Measurements from ENCODE around the gene ZBTB17.

ZBTB17 gene

DNA sequence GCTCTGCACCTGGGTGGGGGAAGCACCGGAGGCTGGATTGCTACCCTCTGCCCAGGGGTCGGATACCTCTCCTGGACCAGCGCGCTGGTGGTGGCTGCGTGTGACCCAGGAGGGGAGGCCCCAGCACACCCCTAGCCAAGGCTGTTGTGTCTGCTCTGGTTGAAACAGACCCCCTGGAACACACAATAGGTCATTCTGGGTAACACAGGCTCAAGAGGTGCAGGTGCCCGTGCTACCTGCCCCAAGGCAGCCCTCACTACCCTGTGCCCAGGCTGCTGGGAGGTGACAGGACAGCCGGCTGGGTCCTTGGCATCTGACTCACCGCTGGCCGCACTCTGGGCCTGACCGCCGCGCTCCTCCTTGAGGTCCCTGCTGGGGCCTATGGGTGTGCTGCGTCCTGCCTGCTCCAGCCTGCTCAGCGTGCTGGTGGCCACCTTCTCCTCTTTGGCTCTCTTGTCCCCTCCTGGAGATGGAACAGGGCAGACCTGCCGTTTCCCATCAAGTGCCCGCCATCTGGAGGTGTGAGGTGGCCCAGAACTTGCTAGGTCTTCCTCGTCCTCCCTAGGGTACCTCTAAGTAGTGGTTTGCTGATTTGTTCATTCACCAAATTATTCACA, 30.0 kb downstream of the ZBTB17 start:
- no peak for DNase-seq

DNA sequence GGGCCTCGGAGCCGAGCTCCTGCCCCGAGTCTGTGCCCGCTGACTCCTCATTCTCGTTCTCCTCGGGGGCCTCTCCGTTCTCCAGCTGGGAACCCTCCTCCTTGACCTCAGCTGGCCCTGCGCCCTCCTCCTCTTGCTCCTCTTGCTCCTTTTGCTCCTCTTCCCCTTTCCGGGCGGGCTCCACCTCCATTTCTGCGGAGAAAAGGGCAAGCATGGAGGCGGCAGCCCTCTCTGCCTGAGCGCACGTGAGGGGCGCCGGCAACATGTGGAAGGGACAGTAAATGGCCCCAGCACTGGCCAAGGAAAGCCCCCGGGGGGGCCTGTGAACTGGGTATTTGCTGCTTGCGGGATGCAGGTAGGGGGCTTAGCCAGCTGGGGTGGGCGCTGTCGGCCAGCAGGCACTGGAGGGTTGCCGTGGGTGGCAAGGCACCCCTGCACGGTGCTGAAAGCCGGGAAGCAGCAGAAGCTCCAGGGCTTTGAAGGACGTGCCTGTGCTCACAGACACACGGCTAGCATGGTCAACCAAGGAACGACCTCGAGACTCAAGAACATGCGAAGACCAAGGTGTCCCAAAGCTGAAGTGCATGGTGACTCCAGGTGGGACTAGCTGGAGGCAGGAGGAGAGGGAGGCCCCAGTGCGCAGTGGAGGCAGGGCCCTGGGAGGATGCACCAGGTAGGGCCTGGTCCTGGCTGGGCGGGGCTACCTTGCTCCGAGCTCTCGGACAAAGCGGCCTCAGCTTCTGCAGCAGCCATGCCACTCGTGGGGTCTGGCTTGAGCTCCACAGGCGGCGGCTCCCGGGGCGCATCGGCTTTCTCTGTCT, 30.7 kb downstream of the ZBTB17 start:
- DNase-seq = no peak

DNA sequence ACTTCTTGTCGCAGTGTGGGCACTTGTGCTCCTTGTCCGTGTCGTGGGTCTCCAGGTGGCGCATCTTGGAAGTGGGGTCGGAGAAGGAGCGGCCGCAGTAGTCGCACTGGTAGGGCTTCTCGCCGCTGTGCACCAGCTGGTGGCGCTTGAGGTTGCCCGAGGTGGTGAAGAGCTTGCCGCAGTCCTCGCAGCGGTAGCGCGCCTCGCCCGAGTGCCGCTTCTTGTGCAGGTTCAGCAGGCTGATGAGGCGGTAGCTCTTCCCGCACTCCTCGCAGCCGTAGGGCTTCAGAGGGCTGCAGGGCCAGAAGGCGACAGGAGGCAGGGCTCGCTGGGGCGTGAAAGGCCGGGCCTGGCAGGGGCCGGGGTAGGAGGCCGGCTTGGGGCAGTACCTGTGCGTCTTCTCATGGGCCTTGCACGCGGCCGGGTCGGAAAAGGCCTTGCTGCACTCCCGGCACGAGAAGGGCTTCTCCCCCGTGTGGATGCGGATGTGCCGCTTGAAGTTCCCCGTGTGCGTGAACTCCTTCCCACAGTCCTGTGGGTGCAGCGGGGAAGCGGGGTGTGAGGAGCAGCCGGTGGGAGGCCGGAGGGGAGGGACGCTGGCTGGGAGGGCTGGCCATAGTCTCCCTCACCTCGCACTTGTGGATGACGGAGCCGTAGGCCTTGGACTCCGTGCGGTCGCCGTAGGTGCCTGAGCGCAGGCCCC, 31.4 kb downstream of the ZBTB17 start:
- DNase-seq = no peak

DNA sequence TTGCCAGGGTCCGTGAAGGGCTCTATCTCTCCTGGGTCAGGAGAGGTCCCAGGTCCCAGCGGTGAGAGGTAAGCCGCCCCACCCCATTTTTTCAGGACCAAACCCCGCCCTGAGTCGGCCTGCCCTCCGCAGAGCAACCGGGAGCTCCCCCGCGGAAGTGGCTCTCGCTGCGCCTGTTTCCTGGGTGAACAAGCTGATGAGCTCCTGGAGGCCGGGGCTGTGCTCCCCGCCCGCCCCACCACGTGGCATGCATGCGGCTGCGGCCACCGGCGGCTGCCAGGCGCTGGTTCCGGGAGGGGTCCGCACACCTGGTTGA, 32.0 kb downstream of the ZBTB17 start:
- no peak for DNase-seq

DNA sequence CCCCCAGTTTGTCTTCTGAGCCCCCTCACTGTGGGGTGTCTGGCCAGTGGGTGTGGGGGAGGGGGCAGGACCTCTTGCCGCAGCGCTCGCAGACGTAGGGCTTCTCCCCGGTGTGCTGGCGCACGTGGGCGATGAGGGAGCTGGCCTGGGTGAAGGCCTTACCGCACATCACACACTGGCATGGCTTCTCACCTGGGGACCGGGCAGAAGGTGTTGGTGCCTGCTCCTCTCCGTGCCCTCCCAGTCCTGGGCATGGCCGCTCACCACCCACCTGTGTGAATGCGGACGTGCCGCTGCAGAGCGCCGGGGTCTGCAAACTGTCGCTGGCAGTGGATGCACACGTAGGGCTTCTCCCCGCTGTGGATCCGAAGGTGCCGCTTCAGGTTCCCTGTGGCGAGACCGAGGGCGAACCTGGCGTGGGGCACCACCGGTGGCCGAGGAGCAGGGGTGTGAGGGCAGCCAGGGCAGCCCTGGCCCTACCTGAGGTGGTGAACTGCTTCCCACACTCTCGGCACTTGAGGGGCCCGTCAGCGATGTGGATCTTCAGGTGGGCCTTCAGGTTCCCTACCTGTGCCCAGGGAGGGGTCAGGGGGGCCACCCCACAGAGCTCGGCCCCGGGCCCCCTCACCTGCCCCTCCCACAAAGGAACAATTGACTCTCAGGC, 32.4 kb downstream of the ZBTB17 start:
- no peak for DNase-seq

DNA sequence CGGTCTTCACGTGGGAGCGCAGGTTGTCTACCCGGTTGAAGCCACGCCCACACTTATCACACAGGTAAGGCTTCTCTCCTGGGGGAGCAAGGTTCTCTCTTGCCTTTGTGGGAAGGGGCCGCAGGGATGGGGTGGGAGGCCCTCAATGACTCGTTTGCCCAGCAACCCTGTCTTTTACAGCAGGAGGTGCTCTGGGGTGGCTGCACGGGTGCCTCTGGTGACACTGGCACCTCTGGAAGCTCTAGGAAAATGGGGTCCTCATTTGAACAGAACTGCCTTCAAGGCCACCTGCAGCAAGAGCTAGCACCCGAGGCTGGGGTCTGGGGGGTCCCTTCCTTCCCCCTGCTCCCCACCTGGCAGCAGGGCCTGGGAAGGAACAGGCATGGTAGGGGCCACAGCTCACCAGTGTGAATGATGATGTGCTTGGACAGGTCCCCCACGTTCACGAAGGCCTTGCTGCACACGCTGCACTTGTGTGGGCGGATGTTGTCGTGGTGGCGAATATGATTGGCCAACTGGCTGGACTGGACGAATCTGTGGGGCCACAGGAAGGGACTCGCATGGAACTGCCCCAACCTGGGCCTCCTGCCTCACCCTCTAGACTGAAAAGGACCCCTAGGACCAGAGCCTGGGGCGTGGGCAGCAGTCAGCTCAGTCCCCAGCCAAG, 33.1 kb downstream of the ZBTB17 start:
- no peak for DNase-seq

DNA sequence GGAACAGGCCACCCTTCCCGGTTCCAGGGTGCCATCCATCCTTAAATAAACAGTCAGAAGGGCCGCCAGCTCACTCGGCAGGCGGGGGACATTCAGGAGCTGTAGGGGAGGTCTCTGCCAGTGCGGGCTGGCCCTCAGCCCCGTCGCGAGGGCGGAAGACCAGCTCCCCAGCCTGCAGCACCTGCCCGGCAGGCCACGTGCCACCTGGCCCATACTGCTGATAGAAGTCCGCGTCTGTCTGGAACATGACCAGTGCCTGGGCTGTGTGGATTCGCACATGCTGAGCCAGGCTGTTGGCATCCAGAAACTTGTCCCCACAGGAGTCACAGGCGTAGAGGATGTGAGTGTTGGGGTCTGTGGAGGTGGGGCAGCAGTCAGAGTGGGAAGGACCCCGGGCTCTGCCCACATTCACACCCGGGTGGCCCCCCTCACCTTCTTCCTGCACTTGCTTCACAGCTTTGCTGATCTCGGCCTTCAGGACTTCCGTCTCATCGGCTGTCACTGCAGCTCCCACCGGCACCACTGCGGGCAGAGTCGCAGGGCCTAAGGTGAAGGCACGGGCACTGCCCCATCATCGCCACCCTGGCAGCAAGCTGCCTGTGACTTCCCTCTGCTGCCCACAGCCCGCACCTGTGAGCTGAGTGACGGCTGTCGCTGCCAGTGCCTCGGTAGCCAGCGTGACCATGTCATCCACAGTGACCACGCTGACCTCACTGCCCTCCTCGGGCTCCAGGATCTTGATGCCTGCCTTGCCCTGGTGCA, 33.8 kb downstream of the ZBTB17 start:
- DNase-seq = no peak

DNA sequence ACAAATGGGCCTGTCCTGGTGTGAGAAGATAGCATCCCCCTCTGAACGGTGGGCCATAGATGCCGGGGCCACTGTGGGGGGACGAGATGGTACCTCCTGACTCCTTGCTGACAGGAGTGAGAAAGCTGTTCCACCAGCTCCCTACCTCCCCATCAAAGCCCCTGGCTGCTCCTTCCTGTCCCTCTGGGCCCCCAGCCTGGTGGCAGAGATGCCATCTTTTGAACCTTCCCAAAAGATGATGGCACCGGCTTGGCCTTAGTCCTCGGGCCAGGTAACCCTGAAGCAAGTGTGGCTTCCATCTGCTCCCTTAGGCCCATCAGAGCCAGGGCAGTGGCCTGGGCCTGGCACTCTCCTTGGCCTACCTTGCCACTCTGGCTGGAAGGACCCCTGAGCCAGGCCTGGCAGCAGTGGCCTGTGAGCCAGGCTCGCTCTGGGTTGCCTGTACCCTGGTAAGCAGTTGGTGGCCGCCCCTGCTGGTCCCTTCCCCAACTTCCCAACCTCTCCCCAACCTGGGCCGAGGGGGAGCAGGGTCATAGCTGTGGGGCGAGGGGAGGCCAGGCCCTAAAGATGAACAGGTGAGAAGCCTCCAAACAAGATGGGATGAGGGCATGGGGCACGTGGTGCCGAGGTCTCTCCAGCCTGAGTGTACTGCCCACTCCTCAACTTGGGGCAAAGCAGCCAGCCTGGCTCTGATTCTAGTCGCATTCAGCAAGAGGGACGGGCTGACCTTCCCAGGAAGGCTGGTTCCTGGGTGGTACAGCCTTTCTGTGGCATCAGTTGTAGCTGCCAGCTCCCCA, 34.7 kb downstream of the ZBTB17 start:
- no peak for DNase-seq

DNA sequence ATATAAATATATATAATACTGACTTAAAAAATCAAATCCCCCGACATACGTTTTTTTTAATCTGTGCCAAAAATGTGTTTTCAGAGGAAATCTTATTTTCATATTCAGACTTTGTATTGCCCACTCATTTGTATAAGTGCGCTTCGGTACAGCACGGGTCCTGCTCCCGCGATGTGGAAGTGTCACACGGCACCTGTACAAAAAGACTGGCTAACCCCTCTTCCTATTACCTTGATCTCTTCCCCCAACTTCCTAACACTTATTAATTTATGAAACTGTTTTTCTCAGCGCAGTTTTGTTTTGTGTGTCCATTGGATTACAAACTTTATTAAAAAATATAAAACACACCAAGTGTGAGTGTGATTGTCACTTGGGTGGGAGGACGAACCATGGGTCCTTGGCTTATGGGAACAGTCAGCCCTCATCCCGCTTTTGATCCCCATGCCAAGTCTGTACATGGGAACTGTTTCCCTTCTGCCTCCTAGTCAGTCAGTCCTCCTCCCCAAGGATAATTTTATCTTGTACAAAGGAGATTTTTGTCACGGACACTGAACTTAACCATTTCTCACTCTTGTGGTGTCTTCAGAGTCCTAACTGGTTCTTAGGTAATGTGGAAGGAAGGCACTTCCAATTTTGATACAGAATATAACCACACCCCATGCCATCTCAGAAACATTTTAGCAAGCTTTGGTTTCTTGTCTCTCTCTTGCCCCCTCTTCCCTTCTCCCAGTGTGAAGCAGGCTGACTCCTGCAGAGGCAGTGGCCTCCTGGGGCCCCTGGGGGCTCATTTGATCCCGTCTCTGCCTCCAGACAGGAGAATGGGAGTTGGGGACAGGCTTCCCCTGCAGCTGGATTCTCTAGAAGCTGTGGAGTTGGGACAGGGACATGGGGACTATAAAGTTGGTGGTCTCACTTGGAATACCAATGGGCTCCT, 35.5 kb downstream of the ZBTB17 start:
- DNase-seq = no peak

DNA sequence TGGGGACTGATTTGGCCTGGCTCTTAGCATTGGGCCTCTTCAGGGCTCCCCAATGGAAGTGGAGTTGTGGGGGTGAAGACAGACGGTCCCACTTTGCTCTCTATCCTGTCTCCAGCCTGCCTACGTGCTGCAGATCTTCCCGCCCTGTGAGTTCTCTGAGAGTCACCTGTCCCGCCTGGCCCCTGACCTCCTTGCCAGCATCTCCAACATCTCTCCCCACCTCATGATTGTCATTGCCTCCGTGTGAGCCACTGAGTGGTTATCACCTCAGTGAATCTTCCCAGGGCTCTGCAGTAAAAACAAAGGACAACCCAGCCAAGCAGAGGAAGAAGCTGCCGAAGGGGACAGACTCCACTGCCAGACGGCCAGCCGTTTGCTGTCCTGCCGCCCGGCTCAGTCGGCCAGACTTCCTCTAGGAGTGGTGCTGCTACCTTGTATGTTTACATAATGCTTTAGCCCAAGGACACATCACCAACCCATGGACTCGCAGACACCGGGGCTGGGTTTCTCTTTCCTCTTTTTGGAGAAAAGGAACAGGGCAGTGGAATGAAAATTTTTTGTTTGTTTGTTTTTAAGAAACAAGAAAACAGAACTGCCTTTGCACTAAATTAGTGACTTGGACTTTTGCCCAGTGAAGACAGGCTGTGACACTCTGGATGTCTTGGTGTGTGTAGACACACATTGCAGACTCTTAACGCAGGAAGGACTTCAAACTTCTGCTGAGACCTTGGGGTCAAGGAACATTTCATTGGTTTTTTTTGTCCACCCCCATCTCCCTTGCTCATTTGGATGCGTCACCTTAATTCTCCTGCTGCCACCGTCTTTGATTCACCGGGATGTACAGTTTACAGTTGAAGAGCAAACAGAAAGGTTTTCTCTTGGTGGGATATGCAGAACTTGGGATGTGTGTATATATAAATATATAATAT, 36.5 kb downstream of the ZBTB17 start:
- DNase-seq = no peak

DNA sequence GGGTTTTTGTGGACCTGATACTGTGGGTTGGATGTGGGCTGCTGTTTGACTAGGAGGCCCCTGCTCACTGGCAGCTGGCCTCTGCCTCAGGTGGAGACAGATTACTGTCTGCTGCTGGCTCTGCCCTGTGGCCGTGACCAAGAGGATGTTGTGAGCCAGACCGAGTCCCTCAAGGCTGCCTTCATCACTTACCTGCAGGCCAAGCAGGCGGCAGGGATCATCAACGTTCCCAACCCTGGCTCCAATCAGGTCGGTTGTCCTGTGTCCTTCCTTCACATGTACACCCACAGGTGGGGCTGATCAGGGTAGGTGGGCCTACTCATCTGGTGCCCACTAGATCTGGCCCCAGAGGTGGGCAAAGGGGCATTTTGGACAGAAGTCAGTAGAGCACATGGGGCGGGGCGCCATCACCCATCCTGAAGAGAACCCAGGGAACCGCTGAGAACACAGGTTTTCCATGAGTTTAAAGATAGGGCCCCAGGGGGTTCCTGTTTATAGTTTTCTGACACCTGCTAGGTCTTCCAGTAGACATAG, 37.2 kb downstream of the ZBTB17 start:
- no peak for DNase-seq

DNA sequence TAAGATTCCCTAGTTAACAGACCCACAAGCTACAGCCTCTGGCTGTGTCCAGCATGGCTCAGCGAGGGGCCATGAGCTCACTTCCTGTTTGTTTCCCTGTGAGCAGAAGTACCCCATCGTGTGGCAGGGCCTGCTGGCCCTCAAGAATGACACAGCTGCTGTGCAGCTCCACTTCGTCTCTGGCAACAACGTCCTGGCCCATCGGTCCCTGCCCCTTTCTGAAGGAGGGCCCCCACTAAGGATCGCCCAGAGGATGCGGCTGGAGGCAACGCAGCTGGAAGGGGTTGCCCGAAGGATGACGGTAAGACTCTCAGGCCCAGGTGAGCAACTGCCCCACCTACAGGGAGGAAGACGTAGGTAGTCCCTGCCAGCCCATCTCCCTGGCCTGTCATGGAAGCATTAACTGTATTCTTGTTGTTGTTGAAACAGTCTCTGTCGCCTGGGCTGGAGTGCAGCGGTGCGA, 38.2 kb downstream of the ZBTB17 start:
- DNase-seq = no peak

DNA sequence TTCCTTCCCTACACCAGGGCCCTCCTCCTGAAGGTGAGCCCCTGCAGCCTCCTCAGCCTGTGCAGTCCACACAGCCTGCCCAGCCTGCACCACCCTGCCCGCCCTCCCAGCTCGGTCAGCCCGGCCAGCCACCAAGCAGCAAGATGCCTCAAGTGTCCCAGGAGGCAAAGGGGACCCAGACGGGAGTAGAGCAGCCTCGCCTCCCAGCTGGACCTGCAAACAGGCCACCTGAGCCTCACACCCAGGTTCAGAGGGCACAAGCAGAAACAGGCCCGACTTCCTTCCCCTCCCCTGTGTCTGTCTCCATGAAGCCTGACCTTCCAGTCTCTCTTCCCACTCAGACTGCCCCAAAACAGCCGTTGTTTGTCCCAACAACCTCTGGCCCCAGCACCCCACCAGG, 38.8 kb downstream of the ZBTB17 start:
- no peak for DNase-seq

DNA sequence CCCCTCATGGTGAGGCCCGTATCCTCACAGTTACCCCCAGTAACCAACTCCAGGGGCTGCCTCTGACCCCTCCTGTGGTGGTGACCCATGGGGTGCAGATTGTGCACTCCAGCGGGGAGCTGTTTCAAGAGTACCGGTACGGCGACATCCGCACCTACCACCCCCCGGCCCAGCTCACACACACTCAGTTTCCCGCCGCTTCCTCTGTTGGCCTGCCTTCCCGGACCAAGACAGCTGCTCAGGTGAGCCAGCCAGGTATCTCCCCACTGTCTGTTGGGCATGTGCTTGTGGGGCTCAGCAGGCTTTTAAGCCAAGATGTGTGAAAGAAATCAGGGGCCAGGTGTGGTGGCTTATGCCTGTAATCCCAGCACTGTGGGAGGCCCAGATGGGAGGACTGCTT, 39.9 kb downstream of the ZBTB17 start:
- no peak for DNase-seq

DNA sequence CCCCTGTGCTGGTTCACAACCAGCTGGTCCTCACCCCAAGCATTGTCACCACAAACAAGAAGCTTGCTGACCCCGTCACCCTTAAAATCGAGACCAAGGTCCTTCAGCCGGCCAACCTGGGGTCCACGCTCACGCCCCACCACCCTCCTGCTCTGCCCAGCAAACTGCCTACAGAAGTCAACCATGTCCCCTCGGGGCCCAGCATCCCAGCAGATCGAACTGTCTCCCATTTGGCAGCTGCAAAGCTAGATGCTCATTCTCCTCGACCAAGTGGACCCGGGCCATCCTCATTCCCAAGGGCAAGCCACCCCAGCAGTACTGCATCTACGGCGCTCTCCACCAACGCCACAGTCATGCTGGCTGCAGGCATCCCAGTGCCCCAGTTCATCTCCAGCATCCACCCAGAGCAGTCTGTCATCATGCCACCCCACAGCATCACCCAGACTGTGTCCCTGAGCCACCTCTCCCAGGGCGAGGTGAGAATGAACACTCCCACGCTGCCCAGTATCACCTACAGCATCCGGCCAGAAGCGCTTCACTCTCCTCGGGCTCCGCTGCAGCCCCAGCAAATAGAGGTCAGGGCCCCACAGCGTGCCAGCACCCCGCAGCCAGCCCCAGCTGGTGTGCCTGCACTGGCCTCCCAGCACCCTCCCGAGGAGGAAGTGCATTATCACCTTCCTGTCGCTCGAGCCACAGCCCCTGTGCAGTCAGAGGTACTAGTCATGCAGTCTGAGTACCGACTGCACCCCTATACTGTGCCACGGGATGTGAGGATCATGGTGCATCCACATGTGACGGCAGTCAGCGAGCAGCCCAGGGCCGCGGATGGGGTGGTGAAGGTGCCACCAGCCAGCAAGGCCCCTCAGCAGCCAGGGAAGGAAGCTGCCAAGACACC, 40.6 kb downstream of the ZBTB17 start:
- DNase-seq = no peak

DNA sequence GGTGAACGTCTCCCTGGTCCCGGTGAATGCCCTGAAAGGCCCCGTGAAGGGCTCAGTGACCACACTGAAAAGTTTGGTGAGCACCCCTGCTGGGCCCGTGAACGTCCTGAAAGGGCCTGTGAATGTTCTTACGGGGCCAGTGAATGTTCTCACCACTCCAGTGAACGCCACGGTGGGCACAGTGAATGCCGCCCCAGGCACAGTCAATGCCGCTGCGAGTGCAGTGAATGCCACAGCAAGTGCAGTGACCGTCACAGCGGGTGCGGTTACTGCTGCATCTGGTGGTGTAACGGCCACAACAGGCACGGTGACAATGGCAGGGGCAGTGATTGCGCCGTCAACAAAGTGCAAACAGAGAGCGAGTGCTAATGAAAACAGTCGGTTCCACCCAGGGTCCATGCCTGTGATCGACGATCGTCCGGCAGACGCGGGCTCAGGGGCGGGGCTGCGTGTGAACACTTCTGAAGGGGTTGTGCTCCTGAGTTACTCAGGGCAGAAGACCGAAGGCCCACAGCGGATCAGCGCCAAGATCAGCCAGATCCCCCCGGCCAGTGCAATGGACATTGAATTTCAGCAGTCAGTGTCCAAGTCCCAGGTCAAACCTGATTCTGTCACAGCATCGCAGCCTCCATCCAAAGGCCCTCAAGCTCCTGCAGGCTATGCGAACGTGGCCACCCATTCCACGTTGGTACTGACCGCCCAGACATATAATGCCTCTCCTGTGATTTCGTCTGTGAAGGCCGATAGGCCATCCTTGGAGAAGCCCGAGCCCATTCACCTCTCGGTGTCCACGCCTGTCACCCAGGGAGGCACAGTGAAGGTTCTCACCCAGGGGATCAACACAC, 41.5 kb downstream of the ZBTB17 start:
- no peak for DNase-seq

DNA sequence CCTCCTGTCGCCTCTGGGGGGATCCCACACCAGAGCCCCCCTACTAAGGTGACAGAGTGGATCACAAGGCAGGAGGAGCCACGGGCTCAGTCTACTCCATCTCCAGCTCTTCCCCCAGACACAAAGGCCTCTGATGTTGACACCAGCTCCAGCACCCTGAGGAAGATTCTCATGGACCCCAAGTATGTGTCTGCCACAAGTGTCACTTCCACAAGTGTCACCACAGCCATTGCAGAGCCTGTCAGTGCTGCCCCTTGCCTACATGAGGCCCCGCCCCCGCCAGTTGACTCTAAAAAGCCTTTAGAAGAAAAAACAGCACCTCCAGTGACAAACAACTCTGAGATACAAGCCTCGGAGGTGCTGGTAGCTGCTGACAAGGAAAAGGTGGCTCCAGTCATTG, 42.2 kb downstream of the ZBTB17 start:
- DNase-seq = no peak

Measured in fibroblast of upper back skin (primary cell).